ENCODE data around the gene MT1B. TPM values are rescaled to one million over a fixed set of nuclear protein-coding genes. Genes with fewer than 3 reads are reported as not detected.

MT1B gene
- total RNA-seq, 4 donors from 2014 or later: not detected

DNA sequence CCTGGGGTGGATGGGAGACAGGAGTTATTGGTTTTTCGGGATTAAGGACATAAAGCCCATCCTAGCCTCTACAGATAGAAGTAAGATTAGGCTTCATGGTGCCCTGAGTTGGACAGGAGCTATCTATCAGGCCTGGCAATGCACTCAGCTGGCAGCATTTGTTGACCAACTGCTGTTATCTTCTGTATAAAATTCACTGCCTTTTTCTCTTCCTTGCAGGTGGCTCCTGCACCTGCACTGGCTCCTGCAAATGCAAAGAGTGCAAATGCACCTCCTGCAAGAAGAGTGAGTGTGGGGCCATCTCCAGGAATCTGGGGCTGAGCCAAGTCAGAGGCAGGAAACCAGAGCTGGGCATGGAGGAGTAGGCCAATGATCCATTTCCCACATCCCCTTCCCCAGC lies 12.6 kb upstream of the MT1B start:
- no peak overlapping the region for H3K4me3 ChIP-seq (replicated peaks in 1 of 3)
- H3K9me3 ChIP-seq: no peaks in the 10 kb centered on the region
- H3K36me3 ChIP-seq: no peaks in the 10 kb centered on the region
- intact Hi-C loops (cut with DNase I): no loop called here
- WGBS, 2 donors: 65 to 67% methylated on average over 1 of the region's 1 CpG
- H3K27me3 ChIP-seq: peaks cover 4% of the 10 kb centered on the region
- H3K4me1 ChIP-seq: peaks cover 11 to 30% of the 10 kb centered on the region in 2 donors
- DNase-seq: no peak
- H3K27ac ChIP-seq: no peak overlapping the region
- TF ChIP-seq, protein P1, sequence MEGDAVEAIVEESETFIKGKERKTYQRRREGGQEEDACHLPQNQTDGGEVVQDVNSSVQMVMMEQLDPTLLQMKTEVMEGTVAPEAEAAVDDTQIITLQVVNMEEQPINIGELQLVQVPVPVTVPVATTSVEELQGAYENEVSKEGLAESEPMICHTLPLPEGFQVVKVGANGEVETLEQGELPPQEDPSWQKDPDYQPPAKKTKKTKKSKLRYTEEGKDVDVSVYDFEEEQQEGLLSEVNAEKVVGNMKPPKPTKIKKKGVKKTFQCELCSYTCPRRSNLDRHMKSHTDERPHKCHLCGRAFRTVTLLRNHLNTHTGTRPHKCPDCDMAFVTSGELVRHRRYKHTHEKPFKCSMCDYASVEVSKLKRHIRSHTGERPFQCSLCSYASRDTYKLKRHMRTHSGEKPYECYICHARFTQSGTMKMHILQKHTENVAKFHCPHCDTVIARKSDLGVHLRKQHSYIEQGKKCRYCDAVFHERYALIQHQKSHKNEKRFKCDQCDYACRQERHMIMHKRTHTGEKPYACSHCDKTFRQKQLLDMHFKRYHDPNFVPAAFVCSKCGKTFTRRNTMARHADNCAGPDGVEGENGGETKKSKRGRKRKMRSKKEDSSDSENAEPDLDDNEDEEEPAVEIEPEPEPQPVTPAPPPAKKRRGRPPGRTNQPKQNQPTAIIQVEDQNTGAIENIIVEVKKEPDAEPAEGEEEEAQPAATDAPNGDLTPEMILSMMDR (IDR thresholded peaks at IDR 0.05): no peak
- TF ChIP-seq POLR2A (IDR thresholded peaks at IDR 0.05): no peak

GRCh38 chr16:56640076-56640475 lies 11.6 kb upstream of the MT1B start:
- H3K4me3 ChIP-seq (replicated peaks in 1 of 3): no peak overlapping the region
- TF ChIP-seq, protein P1 (IDR thresholded peaks at IDR 0.05): no peak
- no peak for TF ChIP-seq POLR2A (IDR thresholded peaks at IDR 0.05)
- intact Hi-C loops (cut with DNase I): no loop called here
- no peaks in the 10 kb centered on the region for H3K36me3 ChIP-seq
- 92 to 97% methylated on average over 1 of the region's 1 CpG for WGBS, 2 donors
- H3K27me3 ChIP-seq: peaks cover 4% of the 10 kb centered on the region
- H3K9me3 ChIP-seq: no peaks in the 10 kb centered on the region
- H3K27ac ChIP-seq: no peak overlapping the region
- DNase-seq: no peak
- peaks cover 11 to 33% of the 10 kb centered on the region in 2 donors for H3K4me1 ChIP-seq

GRCh38 chr16:56641166-56641565 lies 10.5 kb upstream of the MT1B start:
- TF ChIP-seq, protein P1 (IDR thresholded peaks at IDR 0.05): no peak
- TF ChIP-seq POLR2A (IDR thresholded peaks at IDR 0.05): no peak
- intact Hi-C loops (cut with DNase I): no loop called here
- H3K36me3 ChIP-seq: no peaks in the 10 kb centered on the region
- no peak overlapping the region for H3K27ac ChIP-seq
- no peak overlapping the region for H3K4me3 ChIP-seq (replicated peaks in 1 of 3)
- DNase-seq: no peak
- no peaks in the 10 kb centered on the region for H3K27me3 ChIP-seq
- no peaks in the 10 kb centered on the region for H3K9me3 ChIP-seq
- 100% methylated on average over 2 of the region's 2 CpGs for WGBS, 2 donors
- H3K4me1 ChIP-seq: peaks cover 11 to 33% of the 10 kb centered on the region in 2 donors

- H3K9me3 ChIP-seq: no peaks in the 10 kb centered on the region
- H3K36me3 ChIP-seq: no peaks in the 10 kb centered on the region
- H3K27me3 ChIP-seq: no peaks in the 10 kb centered on the region
- intact Hi-C loops (cut with DNase I): no loop called here
- peaks cover 11 to 26% of the 10 kb centered on the region in 2 donors for H3K4me1 ChIP-seq
- TF ChIP-seq POLR2A (IDR thresholded peaks at IDR 0.05): peak; percentile 32 to 72
- TF ChIP-seq, protein P1 (IDR thresholded peaks at IDR 0.05): peak in 5 of 6 experiments; percentile 15 to 67 (median 60)
- H3K27ac ChIP-seq: peak overlapping the region in 2 of 3 donors; percentile 6 to 66
- peak; percentile 90 to 91 for DNase-seq
- WGBS, 2 donors: 11% methylated on average over 12 to 18 of the region's 42 CpGs
- peak overlapping the region in 1 of 3 donors; percentile 22 for H3K4me3 ChIP-seq (replicated peaks in 1 of 3)
These were observed 8.5 kb upstream of the MT1B start for GRCh38 chr16:56643080-56643778.

DNA sequence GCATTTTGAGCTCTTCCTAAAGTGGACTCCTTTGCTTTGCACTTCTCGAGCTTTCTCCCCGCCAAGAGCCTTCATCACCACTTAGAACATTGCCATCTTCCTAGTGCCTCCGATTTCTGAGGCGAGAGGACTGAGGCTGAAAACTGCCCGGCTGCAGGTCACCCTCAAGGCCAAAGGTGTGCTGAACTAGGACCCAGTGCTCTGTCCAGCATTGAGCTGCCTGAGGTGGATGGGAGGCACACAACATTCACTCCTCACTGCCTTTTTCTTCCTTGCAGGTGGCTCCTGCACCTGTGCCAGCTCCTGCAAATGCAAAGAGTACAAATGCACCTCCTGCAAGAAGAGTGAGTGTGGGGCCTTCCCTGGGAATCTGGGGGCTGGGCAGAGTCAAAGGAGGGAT lies 7.9 kb upstream of the MT1B start:
- DNase-seq: no peak
- Histone ChIP-seq H3K9me3 (no peaks in the 10 kb centered on the region), H3K27ac (peak overlapping the region in 2 of 3 donors; percentile 6 to 66), H3K4me3 (replicated peaks in 1 of 3) (peak overlapping the region in 1 of 3 donors; percentile 22), H3K36me3 (no peaks in the 10 kb centered on the region), H3K27me3 (no peaks in the 10 kb centered on the region), H3K4me1 (peaks cover 7 to 20% of the 10 kb centered on the region in 2 donors)
- WGBS, 2 donors: 37 to 49% methylated on average over 4 to 5 of the region's 5 CpGs
- intact Hi-C loops (cut with DNase I): no loop called here
- no peak for TF ChIP-seq POLR2A (IDR thresholded peaks at IDR 0.05)
- TF ChIP-seq, protein P1 (IDR thresholded peaks at IDR 0.05): no peak

All from thyroid gland (tissue), 4 donors.